Measurements from ENCODE around the gene PTPRD. TPM values are rescaled to one million over a fixed set of nuclear protein-coding genes. Genes with fewer than 3 reads are reported as not detected.

PTPRD gene
- total and polyA plus RNA-seq, 2 donors from 2014 or later = 6.4 to 78.9 TPM

GRCh38 chr9:8651070-8651845, 1961.5 kb downstream of the PTPRD start:
- no peak for FAIRE-seq

DNA sequence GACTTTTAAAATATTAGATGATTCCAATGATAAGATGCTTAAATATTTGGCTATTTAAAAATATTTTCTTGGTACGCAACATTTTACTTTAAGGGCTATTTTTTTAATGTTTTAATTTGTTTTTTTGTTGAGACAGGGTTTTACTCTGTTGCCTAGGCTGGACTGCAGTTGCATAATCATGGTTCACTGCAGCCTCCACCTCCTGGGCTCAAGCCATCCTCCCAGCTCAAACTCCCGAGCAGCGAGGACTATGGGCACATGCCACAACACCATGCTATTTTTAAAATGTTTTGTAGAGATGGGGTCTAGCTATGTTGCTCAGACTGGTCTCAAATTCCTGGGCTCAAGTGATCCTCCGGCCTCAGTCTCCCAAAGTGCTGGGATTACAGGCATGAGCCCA, 1963.0 kb downstream of the PTPRD start:
- no peak for TF ChIP-seq CTCF (IDR thresholded peaks at IDR 0.05; ENCODE audit: borderline replicate concordance, extremely low read depth, insufficient read depth)
- Histone ChIP-seq H3K9ac (ENCODE audit: low read length in 3 of 3) (no peak overlapping the region), H3K27ac (ENCODE audit: low read depth in 2 of 2, low read length in 2 of 2) (no peak overlapping the region), H3K4me1 (ENCODE audit: control insufficient read depth in 2 of 3, insufficient read depth in 2 of 3, low read depth in 1 of 3, low read length in 3 of 3) (no peaks in the 10 kb centered on the region), H3K36me3 (ENCODE audit: control insufficient read depth in 2 of 3, insufficient read depth in 3 of 3, low read length in 3 of 3) (no peaks in the 10 kb centered on the region), H3K4me3 (ENCODE audit: low read length in 3 of 3) (no peak overlapping the region), H3K27me3 (ENCODE audit: control insufficient read depth, insufficient read depth, low read length) (no peaks in the 10 kb centered on the region), H3K9me3 (ENCODE audit: control insufficient read depth in 2 of 3, insufficient read depth in 1 of 3, low read length in 3 of 3) (no peaks in the 10 kb centered on the region)
- intact Hi-C loops (cut with DNase I) = no loop called here
- FAIRE-seq (no peak), DNase-seq (no peak)

More at GRCh38 chr9:8651070-8651845, 1961.5 kb downstream of the PTPRD start:
- intact Hi-C loops (cut with DNase I) = no loop called here
- H3K4me3 ChIP-seq (ENCODE audit: low read length in 3 of 3) = no peak overlapping the region
- H3K4me1 ChIP-seq (ENCODE audit: control insufficient read depth in 2 of 3, insufficient read depth in 2 of 3, low read depth in 1 of 3, low read length in 3 of 3) = no peaks in the 10 kb centered on the region
- H3K27me3 ChIP-seq (ENCODE audit: control insufficient read depth, insufficient read depth, low read length) = no peaks in the 10 kb centered on the region
- DNase-seq = no peak
- no peak for TF ChIP-seq CTCF (IDR thresholded peaks at IDR 0.05; ENCODE audit: borderline replicate concordance, extremely low read depth, insufficient read depth)
- no peaks in the 10 kb centered on the region for H3K9me3 ChIP-seq (ENCODE audit: control insufficient read depth in 2 of 3, insufficient read depth in 1 of 3, low read length in 3 of 3)
- no peak overlapping the region for H3K9ac ChIP-seq (ENCODE audit: low read length in 3 of 3)
- no peak overlapping the region for H3K27ac ChIP-seq (ENCODE audit: low read depth in 2 of 2, low read length in 2 of 2)
- no peaks in the 10 kb centered on the region for H3K36me3 ChIP-seq (ENCODE audit: control insufficient read depth in 2 of 3, insufficient read depth in 3 of 3, low read length in 3 of 3)

DNA sequence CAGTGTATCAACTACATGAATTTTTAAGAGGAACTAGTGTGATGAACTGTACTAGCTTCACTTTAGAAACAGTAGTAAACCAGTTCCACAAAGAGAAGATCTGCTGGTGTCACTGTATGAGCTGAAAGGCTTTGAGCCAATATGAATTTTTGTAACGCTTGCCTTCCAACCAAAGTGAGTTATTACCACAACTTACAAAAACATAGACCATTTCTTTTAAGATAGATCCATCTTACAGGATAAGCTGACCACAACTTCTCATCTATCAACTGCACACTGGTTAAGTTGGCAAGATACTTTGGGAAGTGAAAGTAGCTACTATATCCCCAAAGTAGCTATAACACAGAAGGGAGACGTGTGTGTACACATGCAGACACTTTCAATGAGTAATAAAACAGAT, 1963.6 kb downstream of the PTPRD start:
- intact Hi-C loops (cut with DNase I) = no loop called here
- FAIRE-seq = no peak
- DNase-seq = no peak

More for the DNA sequence above, 1963.6 kb downstream of the PTPRD start:
- TF ChIP-seq CTCF (IDR thresholded peaks at IDR 0.05; ENCODE audit: borderline replicate concordance, extremely low read depth, insufficient read depth) = no peak
- Histone ChIP-seq H3K9ac (ENCODE audit: low read length in 3 of 3) (no peak overlapping the region), H3K27me3 (ENCODE audit: control insufficient read depth, insufficient read depth, low read length) (no peaks in the 10 kb centered on the region), H3K27ac (ENCODE audit: low read depth in 2 of 2, low read length in 2 of 2) (no peak overlapping the region), H3K4me3 (ENCODE audit: low read length in 3 of 3) (no peak overlapping the region), H3K9me3 (ENCODE audit: control insufficient read depth in 2 of 3, insufficient read depth in 1 of 3, low read length in 3 of 3) (no peaks in the 10 kb centered on the region), H3K4me1 (ENCODE audit: control insufficient read depth in 2 of 3, insufficient read depth in 2 of 3, low read depth in 1 of 3, low read length in 3 of 3) (no peaks in the 10 kb centered on the region), H3K36me3 (ENCODE audit: control insufficient read depth in 2 of 3, insufficient read depth in 3 of 3, low read length in 3 of 3) (no peaks in the 10 kb centered on the region)

Data from kidney (tissue), 14 donors.